HepG2 (cell line): ENCODE results near the gene MYO1G. TPM values are rescaled to one million over a fixed set of nuclear protein-coding genes. Genes with fewer than 3 reads are reported as not detected.

Experiments used
- ATAC-seq: fragments of 200-7000 bp; cut with Tn5 transposase; 3 replicates; pipeline ENCODE4 v1.9.1; 2020; ENCODE audit warnings: mild to moderate bottlenecking, moderate library complexity
- BruUV-seq: library from RNA; stranded (reverse); fragments of 400-500 nt; replicated peaks from 2 replicates; lab custom pipeline; 2021; lab: Mats Ljungman, UMichigan
- CTCF ChIA-PET: fragments of 300-600 bp; formaldehyde crosslinking; extraction: SDS; loops from one replicate; lab custom pipeline; 2021; ENCODE audit warnings: low total read pairs, inconsistent platforms, low intra/inter-chr PET ratio; lab: Yijun Ruan, JAX
- POLR2A ChIA-PET: fragments of 350-600 bp; sonication (Branson Sonifier 250); formaldehyde crosslinking; loops from one replicate; lab custom pipeline; 2020; ENCODE audit warnings: antibody characterized with exemption, inconsistent platforms; lab: Yijun Ruan, JAX
- DNase-seq: peaks from one replicate; pipeline ENCODE4 v3.0.0-alpha.2; 2015; ENCODE audit warnings: low spot score
- FAIRE-seq: peaks from 3 replicates; lab custom pipeline; 2011; peaks lifted over from hg19 to GRCh38; lab: Jason Lieb, UNC
- H2AFZ ChIP-seq: one replicate; pipeline ENCODE4 v1.6.1; 2011; ENCODE audit warnings: low read length, inconsistent platforms
- H3K27ac ChIP-seq: fragments of 300-600 bp; 3 replicates; pipeline ENCODE4 v1.8.0; 2011; ENCODE audit warnings: mixed run types, mild to moderate bottlenecking, mixed read lengths, low read length, inconsistent platforms; ENCODE audit not compliant: insufficient read depth; ENCODE audit errors: extremely low read length
- H3K27me3 ChIP-seq, 2 experiments: fragments of 200-600 bp in 1 of 2; 2 replicates in 1 of 2; 3 replicates in 1 of 2; pipeline versions ENCODE4 v1.6.0 to v1.8.0; 2011; ENCODE audit warnings: low read length in 2 of 2, mild to moderate bottlenecking in 2 of 2, moderate library complexity in 2 of 2, inconsistent platforms in 1 of 2; ENCODE audit not compliant: insufficient read depth in 2 of 2, control insufficient read depth in 1 of 2
- H3K36me3 ChIP-seq, 2 experiments: fragments of 200-600 bp in 1 of 2; replicated peaks in 1 of 2; 2 replicates in 1 of 2; 3 replicates in 1 of 2; pipeline versions ENCODE4 v1.5.1 to v1.8.0; 2011; ENCODE audit warnings: low read length in 2 of 2, inconsistent platforms in 1 of 2; ENCODE audit not compliant: insufficient read depth in 2 of 2, control insufficient read depth in 1 of 2
- H3K4me1 ChIP-seq: 2 replicates; pipeline ENCODE4 v1.5.1; 2012; ENCODE audit warnings: low read length, inconsistent platforms; ENCODE audit not compliant: insufficient read depth
- H3K4me2 ChIP-seq: 2 replicates; pipeline ENCODE4 v1.6.0; 2011; ENCODE audit warnings: low read depth, low read length, inconsistent platforms
- H3K4me3 ChIP-seq, 3 experiments: fragments of 200-600 bp in 1 of 3; sonication (generic), shearing (Covaris generic) in 1 of 3; replicated peaks in 1 of 3; 2 replicates each; pipeline ENCODE4 v1.5.1; 2011 to 2016; ENCODE audit warnings: low read length in 3 of 3, inconsistent platforms in 2 of 3, low read depth in 2 of 3, mild to moderate bottlenecking in 2 of 3, control low read depth in 1 of 3, mixed read lengths in 1 of 3; ENCODE audit not compliant: insufficient read depth in 1 of 3
- H3K79me2 ChIP-seq: one replicate; pipeline ENCODE4 v1.6.1; 2011; ENCODE audit warnings: low read length, inconsistent platforms; ENCODE audit not compliant: insufficient read depth
- H3K9ac ChIP-seq: 2 replicates; pipeline ENCODE4 v1.6.0; 2011; ENCODE audit warnings: mild to moderate bottlenecking, low read depth, low read length, inconsistent platforms; ENCODE audit not compliant: insufficient read depth
- H3K9me3 ChIP-seq: 2 replicates; pipeline ENCODE4 v1.5.1; 2012; ENCODE audit warnings: mild to moderate bottlenecking, low read length
- H4K20me1 ChIP-seq: 2 replicates; pipeline ENCODE4 v1.6.0; 2011; ENCODE audit warnings: inconsistent platforms, mild to moderate bottlenecking, low read length, moderate library complexity; ENCODE audit not compliant: insufficient read depth
- FOXC1 ChIP-seq: sonication (generic); formaldehyde crosslinking; IDR thresholded peaks from 2 replicates; pipeline ENCODE4 v1.8.0; 2022; ENCODE audit warnings: mild to moderate bottlenecking, missing genetic modification reagents, borderline replicate concordance
- FOXM1 ChIP-seq: sonication (generic); formaldehyde crosslinking; IDR thresholded peaks from 2 replicates; pipeline ENCODE4 v1.5.0; 2020; ENCODE audit warnings: missing genetic modification reagents
- FOXO4 ChIP-seq: sonication (generic); formaldehyde crosslinking; conservative IDR thresholded peaks from 2 replicates; pipeline ENCODE4 v1.8.1; 2023; ENCODE audit warnings: missing genetic modification reagents
- HDAC2 ChIP-seq: sonication (generic); formaldehyde crosslinking; IDR thresholded peaks from 2 replicates; pipeline ENCODE4 v1.4.0; 2020; ENCODE audit warnings: missing genetic modification reagents
- IKZF1 ChIP-seq: fragments of 450-650 bp; IDR thresholded peaks from 2 replicates; pipeline ENCODE4 v1.7.1; 2016
- MXD1 ChIP-seq: sonication (generic); formaldehyde crosslinking; IDR thresholded peaks from 2 replicates; pipeline ENCODE4 v1.4.0; 2020; ENCODE audit warnings: mild to moderate bottlenecking, missing genetic modification reagents
- SNAPC5 ChIP-seq: sonication (generic); formaldehyde crosslinking; IDR thresholded peaks from 2 replicates; pipeline ENCODE4 v1.8.1; 2023; ENCODE audit warnings: mild to moderate bottlenecking, missing genetic modification reagents, borderline replicate concordance
- TBP ChIP-seq: sonication (generic); formaldehyde crosslinking; IDR thresholded peaks from 2 replicates; pipeline ENCODE4 v1.5.0; 2020; ENCODE audit warnings: missing genetic modification reagents
- TRIM24 ChIP-seq: sonication (generic); formaldehyde crosslinking; IDR thresholded peaks from 2 replicates; pipeline ENCODE4 v1.8.0; 2022; ENCODE audit warnings: mild to moderate bottlenecking, missing genetic modification reagents
- ZNF121 ChIP-seq: sonication (generic); formaldehyde crosslinking; IDR thresholded peaks from 2 replicates; pipeline ENCODE4 v1.5.0; 2020; ENCODE audit warnings: mild to moderate bottlenecking, missing genetic modification reagents
- ZNF510 ChIP-seq: sonication (generic); formaldehyde crosslinking; IDR thresholded peaks from 2 replicates; pipeline ENCODE4 v1.4.0; 2020; ENCODE audit warnings: low read depth, mild to moderate bottlenecking, missing genetic modification reagents
- ZNF816 ChIP-seq: sonication (generic); formaldehyde crosslinking; IDR thresholded peaks from 2 replicates; pipeline ENCODE4 v1.8.0; 2022; ENCODE audit warnings: missing genetic modification reagents, mild to moderate bottlenecking, borderline replicate concordance
- WGBS: methylation state at CpG from one replicate; pipeline ENCODE4 v1.1.6; 2017; ENCODE audit warnings: low lambda C conversion rate; 5-methylcytosine and 5-hydroxymethylcytosine counted together
- in situ Hi-C: cut with HindIII; loops from 2 replicates; pipeline ENCODE4 v1.10.0; 2017; ENCODE audit warnings: low pct_unique_long_range_greater_than_20kb; ENCODE audit not compliant: extremely low pct_ligation_motif_present
- intact Hi-C: fragments of 100-400 bp; cut with micrococcal nuclease; formaldehyde crosslinking; loops from one replicate; pipeline ENCODE4 v1.10.0; 2022; ENCODE audit not compliant: unreplicated experiment
- polyA plus RNA-seq, 8 experiments: library from polyadenylated mRNA; depleted of rRNA in 3 of 8; stranded (reverse) in 7 of 8; unstranded in 1 of 8; fragments of >200 nt; fragmentation: Illumina TruSeq in 4 of 8; extraction: Trizol in 4 of 8; gene quantifications; 2 replicates each; pipeline versions ENCODE4 v1.2.1 to v1.2.3, GENCODE V29; 2011 to 2016; ENCODE audit warnings: low read depth in 4 of 8, missing spikeins in 1 of 8, mixed read lengths in 1 of 8; ENCODE audit not compliant: insufficient read depth in 1 of 8
- total RNA-seq, 5 experiments: library from RNA; depleted of rRNA; stranded (reverse); fragments of >200 nt; fragmentation: Illumina TruSeq; extraction: Trizol; gene quantifications; 2 replicates each; pipeline ENCODE4 v1.2.3, GENCODE V29; 2016; ENCODE audit warnings: low read depth in 1 of 5
- TF ChIP-seq, protein P1 (sequence below): sonication (generic); formaldehyde crosslinking; IDR thresholded peaks from 2 replicates; pipeline ENCODE4 v1.9.0; 2021; ENCODE audit warnings: missing genetic modification reagents, borderline replicate concordance
- TF ChIP-seq, protein P2 (sequence below): sonication (generic); formaldehyde crosslinking; IDR thresholded peaks from 2 replicates; pipeline ENCODE4 v1.4.0; 2020; ENCODE audit warnings: mild to moderate bottlenecking, missing genetic modification reagents
- TF ChIP-seq, protein P3 (sequence below): sonication (generic); formaldehyde crosslinking; IDR thresholded peaks from 2 replicates; pipeline ENCODE4 v1.5.0; 2020; ENCODE audit warnings: missing genetic modification reagents, mild to moderate bottlenecking, borderline replicate concordance

Gene MYO1G
- total and polyA plus RNA-seq, 2 of the 13 experiments (the other 11 are each of a cell fraction or from before 2014, with no cell fraction given): 0.29 to 1.1 TPM

- TF ChIP-seq SNAPC5 (CRISPR knock-in tag) (no peak), ZNF121 (CRISPR knock-in tag) (peak; percentile 49)
Observed at GRCh38 chr7:45003789-45004188, 25.0 kb upstream of the MYO1G start (continued).

- Histone ChIP-seq H3K27ac (no peak overlapping the region), H3K4me3 (no peak overlapping the region), H3K27me3 (no peaks in the 10 kb centered on the region), H3K4me2 (peak overlapping the region; percentile 78), H3K9ac (no peak overlapping the region), H3K4me1 (peaks cover 24% of the 10 kb centered on the region), H3K9me3 (no peaks in the 10 kb centered on the region), H3K36me3 (no peaks in the 10 kb centered on the region), H4K20me1 (no peaks in the 10 kb centered on the region), H3K79me2 (peaks cover 25% of the 10 kb centered on the region), H2AFZ (no peak overlapping the region)
- ChIA-PET CTCF (no interaction called here), POLR2A (interaction anchor here (1.4 to 7.0 kb wide), 2 partner anchors 29 to 428 kb away, joined by 3 to 83 read pairs; partner anchors contain the start of gene DDX56)
- in situ Hi-C loops: no loop called here
- intact Hi-C loops: loop anchor here (5.0 kb wide), 1 partner anchor 110 kb away; the partner anchor contains the start of gene TBRG4
- DNase-seq (no peak), FAIRE-seq (no peak), ATAC-seq (no peak)
- BruUV-seq: no TSS peak
- WGBS: 91% methylated on average over 2 of the region's 2 CpGs
- TF ChIP-seq ZNF510 (CRISPR knock-in tag) (no peak), IKZF1 (no peak), MXD1 (CRISPR knock-in tag) (no peak), FOXM1 (CRISPR knock-in tag) (no peak), FOXC1 (no peak), FOXO4 (CRISPR knock-in tag) (no peak), TRIM24 (CRISPR knock-in tag) (no peak), HDAC2 (CRISPR knock-in tag) (no peak), TBP (CRISPR knock-in tag) (no peak), ZNF816 (CRISPR knock-in tag) (no peak)
- TF ChIP-seq, protein P1, sequence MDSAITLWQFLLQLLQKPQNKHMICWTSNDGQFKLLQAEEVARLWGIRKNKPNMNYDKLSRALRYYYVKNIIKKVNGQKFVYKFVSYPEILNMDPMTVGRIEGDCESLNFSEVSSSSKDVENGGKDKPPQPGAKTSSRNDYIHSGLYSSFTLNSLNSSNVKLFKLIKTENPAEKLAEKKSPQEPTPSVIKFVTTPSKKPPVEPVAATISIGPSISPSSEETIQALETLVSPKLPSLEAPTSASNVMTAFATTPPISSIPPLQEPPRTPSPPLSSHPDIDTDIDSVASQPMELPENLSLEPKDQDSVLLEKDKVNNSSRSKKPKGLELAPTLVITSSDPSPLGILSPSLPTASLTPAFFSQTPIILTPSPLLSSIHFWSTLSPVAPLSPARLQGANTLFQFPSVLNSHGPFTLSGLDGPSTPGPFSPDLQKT (CRISPR knock-in tag): no peak
- TF ChIP-seq, protein P2, sequence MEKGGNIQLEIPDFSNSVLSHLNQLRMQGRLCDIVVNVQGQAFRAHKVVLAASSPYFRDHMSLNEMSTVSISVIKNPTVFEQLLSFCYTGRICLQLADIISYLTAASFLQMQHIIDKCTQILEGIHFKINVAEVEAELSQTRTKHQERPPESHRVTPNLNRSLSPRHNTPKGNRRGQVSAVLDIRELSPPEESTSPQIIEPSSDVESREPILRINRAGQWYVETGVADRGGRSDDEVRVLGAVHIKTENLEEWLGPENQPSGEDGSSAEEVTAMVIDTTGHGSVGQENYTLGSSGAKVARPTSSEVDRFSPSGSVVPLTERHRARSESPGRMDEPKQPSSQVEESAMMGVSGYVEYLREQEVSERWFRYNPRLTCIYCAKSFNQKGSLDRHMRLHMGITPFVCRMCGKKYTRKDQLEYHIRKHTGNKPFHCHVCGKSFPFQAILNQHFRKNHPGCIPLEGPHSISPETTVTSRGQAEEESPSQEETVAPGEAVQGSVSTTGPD (CRISPR knock-in tag): no peak
- TF ChIP-seq, protein P3, sequence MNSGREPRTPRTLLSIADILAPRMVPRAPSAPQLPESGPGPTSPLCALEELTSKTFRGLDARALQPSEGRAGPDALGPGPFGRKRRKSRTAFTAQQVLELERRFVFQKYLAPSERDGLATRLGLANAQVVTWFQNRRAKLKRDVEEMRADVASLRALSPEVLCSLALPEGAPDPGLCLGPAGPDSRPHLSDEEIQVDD (CRISPR knock-in tag): no peak
Observed at GRCh38 chr7:45001826-45002225, 23.0 kb upstream of the MYO1G start.
